GM04504 (cell line): ENCODE results near the gene CNTN3.
A peak's percentile ranks its signal among the peaks of the same experiment; 100 is the strongest.

Experiments
- DNase-seq: peaks from one replicate; pipeline ENCODE4 v3.0.0-alpha.2; 2012; ENCODE audit warnings: low read depth

The CNTN3 gene

GRCh38 chr3:74614107-74614967, at the start of gene CNTN3:
Gene CNTN3, minus strand, starts transcription at chr3:74614659. Its CDS starts 93,547 bp downstream, at chr3:74521112.
- no peak for DNase-seq

- DNase-seq: no peak
These were observed 48.7 kb upstream of the CNTN3 start for GRCh38 chr3:74663178-74663577.

- no peak for DNase-seq
These were observed 47.2 kb upstream of the CNTN3 start for GRCh38 chr3:74661672-74662071.

- no peak for DNase-seq
These were observed 37.4 kb upstream of the CNTN3 start for GRCh38 chr3:74651885-74652284.

GRCh38 chr3:74651292-74651691, 36.8 kb upstream of the CNTN3 start:
- peak; percentile 17 for DNase-seq

GRCh38 chr3:74648107-74648506, 33.6 kb upstream of the CNTN3 start:
- DNase-seq: no peak

- no peak for DNase-seq
These were observed 31.6 kb upstream of the CNTN3 start for GRCh38 chr3:74646094-74646493.

- no peak for DNase-seq
These were observed 29.2 kb upstream of the CNTN3 start for GRCh38 chr3:74643636-74644035.

GRCh38 chr3:74642876-74643275, 28.4 kb upstream of the CNTN3 start:
- no peak for DNase-seq

GRCh38 chr3:74640211-74640610, 25.8 kb upstream of the CNTN3 start:
- no peak for DNase-seq

- no peak for DNase-seq
These were observed 25.2 kb upstream of the CNTN3 start for GRCh38 chr3:74639681-74640080.

GRCh38 chr3:74636981-74637380, 22.5 kb upstream of the CNTN3 start:
- no peak for DNase-seq

- no peak for DNase-seq
These were observed 18.6 kb upstream of the CNTN3 start for GRCh38 chr3:74633021-74633420.

- no peak for DNase-seq
These were observed 17.1 kb upstream of the CNTN3 start for GRCh38 chr3:74631351-74632140.

GRCh38 chr3:74630602-74631001, 16.1 kb upstream of the CNTN3 start:
- no peak for DNase-seq

GRCh38 chr3:74626011-74626410, 11.6 kb upstream of the CNTN3 start:
- no peak for DNase-seq

- DNase-seq: peak; percentile 60
These were observed 9.8 kb upstream of the CNTN3 start for GRCh38 chr3:74624301-74624700.

- no peak for DNase-seq
These were observed 8.9 kb upstream of the CNTN3 start for GRCh38 chr3:74623261-74623836.

- no peak for DNase-seq
These were observed 7.1 kb upstream of the CNTN3 start for GRCh38 chr3:74621581-74621980.

- no peak for DNase-seq
These were observed 3.3 kb upstream of the CNTN3 start for GRCh38 chr3:74617776-74618175.

GRCh38 chr3:74613521-74614106, 845 bp downstream of the CNTN3 start:
- DNase-seq: no peak

- no peak for DNase-seq
These were observed 1.4 kb downstream of the CNTN3 start for GRCh38 chr3:74613060-74613459.
